IPS-18c (cell line): ENCODE measurements around the gene BORA.
"Not testable (repeated sequence)": the region's sequence is repeated elsewhere in the genome, so short reads cannot be mapped to it uniquely, and the experiment has no call there.

Experiments
- H3K4me3 ChIP-seq: 2 replicates; pipeline ENCODE4 v1.7.0; 2013; ENCODE audit warnings: low read depth, mild to moderate bottlenecking, low read length, moderate library complexity; ENCODE audit not compliant: insufficient read depth
- H3K9me3 ChIP-seq: one replicate; pipeline ENCODE4 v1.6.1; 2013; ENCODE audit warnings: mild to moderate bottlenecking, low read length, moderate library complexity; ENCODE audit not compliant: control insufficient read depth, insufficient read depth

BORA gene

GRCh38 chr13:72751220-72751619 is 23.5 kb downstream of the BORA start:
- Histone ChIP-seq H3K4me3 (no peak overlapping the region), H3K9me3 (no peaks in the 10 kb centered on the region)

GRCh38 chr13:72754111-72754510 is 26.4 kb downstream of the BORA start:
- Histone ChIP-seq H3K4me3 (no peak overlapping the region), H3K9me3 (no peaks in the 10 kb centered on the region)

GRCh38 chr13:72757792-72758535 is 30.2 kb downstream of the BORA start:
- Histone ChIP-seq H3K4me3 (no peak overlapping the region), H3K9me3 (no peaks in the 10 kb centered on the region)

- H3K4me3 ChIP-seq, result no peak overlapping the region
- no peaks in the 10 kb centered on the region for H3K9me3 ChIP-seq
These were observed 32.5 kb downstream of the BORA start for GRCh38 chr13:72760189-72760588.

GRCh38 chr13:72763411-72763810 is 35.7 kb downstream of the BORA start:
- Histone ChIP-seq H3K9me3 (no peaks in the 10 kb centered on the region), H3K4me3 (no peak overlapping the region)

- Histone ChIP-seq H3K4me3 (no peak overlapping the region), H3K9me3 (no peaks in the 10 kb centered on the region)
These were observed 46.3 kb downstream of the BORA start for GRCh38 chr13:72774019-72774418.

- H3K9me3 ChIP-seq, result no peaks in the 10 kb centered on the region
- peak within 1 kb of the TSS; percentile 87 for H3K4me3 ChIP-seq
These were observed 54.0 kb downstream of the BORA start, which contains the start of the genes DIS3 and PIBF1 for GRCh38 chr13:72781451-72782439. Gene DIS3 (minus strand): TSS chr13:72781900. CDS start chr13:72781832, 68 bp downstream. Gene PIBF1 (plus strand): TSS chr13:72782133. CDS start chr13:72783470, 1,337 bp downstream.

GRCh38 chr13:72782717-72783116 is 55.0 kb downstream of the BORA start:
- no peaks in the 10 kb centered on the region for H3K9me3 ChIP-seq

GRCh38 chr13:72784679-72785078 is 57.0 kb downstream of the BORA start:
- not testable (repeated sequence) for H3K4me3 ChIP-seq, H3K9me3 ChIP-seq

More at GRCh38 chr13:72782717-72783116, 55.0 kb downstream of the BORA start:
- peak overlapping the region; percentile 87 for H3K4me3 ChIP-seq

- H3K4me3 ChIP-seq, result no peak overlapping the region
- no peaks in the 10 kb centered on the region for H3K9me3 ChIP-seq
These were observed 61.1 kb downstream of the BORA start for GRCh38 chr13:72788831-72789230.

GRCh38 chr13:72792640-72793039 is 64.9 kb downstream of the BORA start:
- H3K4me3 ChIP-seq, result no peak overlapping the region
- H3K9me3 ChIP-seq, result no peaks in the 10 kb centered on the region

GRCh38 chr13:72798817-72799216 is 71.1 kb downstream of the BORA start:
- Histone ChIP-seq H3K4me3 (no peak overlapping the region), H3K9me3 (no peaks in the 10 kb centered on the region)

- Histone ChIP-seq H3K9me3 (no peaks in the 10 kb centered on the region), H3K4me3 (no peak overlapping the region)
These were observed 76.6 kb downstream of the BORA start for GRCh38 chr13:72804301-72804700.
